Parathyroid adenoma (tissue), 2 donors: ENCODE results near the gene TRAFD1.

Experiments
- H2AFZ ChIP-seq: fragments of 300-600 bp; sonication (generic); one replicate; pipeline ENCODE4 v1.7.0; 2017; ENCODE audit warnings: antibody characterized with exemption, mild to moderate bottlenecking
- H3K27ac ChIP-seq: fragments of 300-600 bp; sonication (generic); one replicate; pipeline ENCODE4 v1.7.0; 2017
- H3K27me3 ChIP-seq: fragments of 300-600 bp; sonication (generic); one replicate; pipeline ENCODE4 v1.7.0; 2017; ENCODE audit warnings: low read length; ENCODE audit not compliant: control insufficient read depth, insufficient read depth
- H3K36me3 ChIP-seq: fragments of 300-600 bp; sonication (generic); one replicate; pipeline ENCODE4 v1.7.0; 2017; ENCODE audit warnings: low read length; ENCODE audit not compliant: control insufficient read depth, insufficient read depth
- H3K4me1 ChIP-seq: fragments of 300-600 bp; sonication (generic); one replicate; pipeline ENCODE4 v1.7.0; 2017; ENCODE audit warnings: control low read depth
- H3K4me2 ChIP-seq: fragments of 300-600 bp; sonication (generic); one replicate; pipeline ENCODE4 v1.7.0; 2017; ENCODE audit warnings: low read length
- H3K4me3 ChIP-seq: fragments of 300-600 bp; sonication (generic); one replicate; pipeline ENCODE4 v1.7.0; 2017; ENCODE audit warnings: low read depth, low read length
- H3K79me2 ChIP-seq: fragments of 300-600 bp; sonication (generic); one replicate; pipeline ENCODE4 v1.7.0; 2017; ENCODE audit warnings: control low read depth
- H3K9ac ChIP-seq: fragments of 300-600 bp; sonication (generic); one replicate; pipeline ENCODE4 v1.7.0; 2017; ENCODE audit warnings: mild to moderate bottlenecking
- H3K9me3 ChIP-seq: fragments of 300-600 bp; sonication (generic); one replicate; pipeline ENCODE4 v1.7.0; 2017; ENCODE audit warnings: low read length; ENCODE audit not compliant: control insufficient read depth
- TF ChIP-seq, protein P1 (sequence below): fragments of 300-600 bp; sonication (generic); IDR thresholded peaks from one replicate; pipeline ENCODE4 v1.7.0; 2017; ENCODE audit warnings: antibody characterized with exemption, mild to moderate bottlenecking
- donor health status: primary hyperparathyroidism.

The TRAFD1 gene

DNA sequence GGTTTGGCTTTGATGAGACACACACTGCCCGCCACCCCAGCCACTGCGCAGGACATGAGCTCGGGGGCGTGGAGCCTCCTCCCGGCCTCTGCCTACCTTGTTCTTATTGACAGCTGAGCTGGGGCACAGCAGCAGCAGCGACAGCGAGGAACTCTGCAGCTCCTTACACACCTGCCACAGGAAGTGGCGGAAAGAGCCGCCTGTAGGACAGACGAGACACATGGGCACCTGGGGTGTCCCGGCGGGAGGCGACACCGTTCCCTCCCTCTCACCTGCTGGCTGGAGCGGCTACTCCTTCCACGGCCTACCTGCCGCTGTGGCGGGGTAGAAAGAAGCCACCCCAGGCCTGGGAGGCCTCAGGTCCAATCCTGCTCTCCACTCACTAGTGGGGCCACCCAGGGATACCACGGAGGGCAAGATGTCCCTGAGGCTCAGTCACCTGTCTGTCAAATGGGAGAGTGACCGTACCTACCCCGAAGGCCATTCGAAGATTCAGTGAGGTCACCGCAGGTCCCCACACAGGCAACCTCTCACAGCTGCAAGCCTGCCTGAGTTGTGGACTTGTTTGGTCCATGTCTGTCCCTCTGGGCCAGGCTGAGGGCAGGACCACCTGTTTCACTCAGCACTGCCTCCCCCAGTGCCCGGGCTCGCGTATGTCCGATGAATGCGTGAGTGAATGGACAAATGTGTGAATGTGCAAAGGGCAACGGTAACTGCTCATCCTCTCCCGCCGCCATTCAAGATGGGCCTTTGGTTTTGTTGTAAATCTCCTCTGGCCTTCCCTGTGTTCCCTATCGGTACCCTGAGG, 42.6 kb downstream of the TRAFD1 start:
- Histone ChIP-seq H2AFZ (no peak overlapping the region), H3K27me3 (no peaks in the 10 kb centered on the region), H3K4me3 (no peak overlapping the region), H3K9me3 (no peaks in the 10 kb centered on the region), H3K9ac (no peak overlapping the region), H3K79me2 (no peaks in the 10 kb centered on the region), H3K36me3 (no peaks in the 10 kb centered on the region), H3K4me2 (no peak overlapping the region), H3K4me1 (no peaks in the 10 kb centered on the region), H3K27ac (no peak overlapping the region)
- TF ChIP-seq, protein P1, sequence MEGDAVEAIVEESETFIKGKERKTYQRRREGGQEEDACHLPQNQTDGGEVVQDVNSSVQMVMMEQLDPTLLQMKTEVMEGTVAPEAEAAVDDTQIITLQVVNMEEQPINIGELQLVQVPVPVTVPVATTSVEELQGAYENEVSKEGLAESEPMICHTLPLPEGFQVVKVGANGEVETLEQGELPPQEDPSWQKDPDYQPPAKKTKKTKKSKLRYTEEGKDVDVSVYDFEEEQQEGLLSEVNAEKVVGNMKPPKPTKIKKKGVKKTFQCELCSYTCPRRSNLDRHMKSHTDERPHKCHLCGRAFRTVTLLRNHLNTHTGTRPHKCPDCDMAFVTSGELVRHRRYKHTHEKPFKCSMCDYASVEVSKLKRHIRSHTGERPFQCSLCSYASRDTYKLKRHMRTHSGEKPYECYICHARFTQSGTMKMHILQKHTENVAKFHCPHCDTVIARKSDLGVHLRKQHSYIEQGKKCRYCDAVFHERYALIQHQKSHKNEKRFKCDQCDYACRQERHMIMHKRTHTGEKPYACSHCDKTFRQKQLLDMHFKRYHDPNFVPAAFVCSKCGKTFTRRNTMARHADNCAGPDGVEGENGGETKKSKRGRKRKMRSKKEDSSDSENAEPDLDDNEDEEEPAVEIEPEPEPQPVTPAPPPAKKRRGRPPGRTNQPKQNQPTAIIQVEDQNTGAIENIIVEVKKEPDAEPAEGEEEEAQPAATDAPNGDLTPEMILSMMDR, result no peak

DNA sequence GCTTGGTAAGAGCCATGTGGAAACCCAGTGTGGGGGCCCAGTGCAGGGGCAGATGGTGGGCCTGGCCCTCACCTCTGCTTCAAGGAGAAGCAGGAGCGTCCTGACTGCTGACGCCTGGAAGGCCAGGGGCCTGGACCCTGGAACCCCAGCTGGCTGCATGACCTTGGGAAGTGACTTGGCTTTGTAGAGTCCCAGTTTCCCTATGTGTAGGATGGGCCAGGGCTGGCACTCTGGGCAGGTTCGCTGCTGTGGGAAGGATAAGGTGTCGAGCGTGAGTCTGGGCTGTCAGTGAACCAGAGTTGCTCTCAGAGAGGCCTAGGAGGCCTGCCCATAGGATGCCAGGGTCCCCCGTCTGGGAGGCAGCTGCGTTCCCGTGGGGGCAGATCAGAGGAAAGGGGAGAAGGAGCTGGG, 43.2 kb downstream of the TRAFD1 start:
- H3K4me3 ChIP-seq, result no peak overlapping the region
- H3K27me3 ChIP-seq, result no peaks in the 10 kb centered on the region
- no peak overlapping the region for H3K27ac ChIP-seq
- H3K4me2 ChIP-seq, result no peak overlapping the region
- no peaks in the 10 kb centered on the region for H3K9me3 ChIP-seq
- no peak overlapping the region for H2AFZ ChIP-seq
- TF ChIP-seq, protein P1, result no peak
- no peaks in the 10 kb centered on the region for H3K79me2 ChIP-seq
- no peaks in the 10 kb centered on the region for H3K4me1 ChIP-seq
- no peaks in the 10 kb centered on the region for H3K36me3 ChIP-seq
- no peak overlapping the region for H3K9ac ChIP-seq

DNA sequence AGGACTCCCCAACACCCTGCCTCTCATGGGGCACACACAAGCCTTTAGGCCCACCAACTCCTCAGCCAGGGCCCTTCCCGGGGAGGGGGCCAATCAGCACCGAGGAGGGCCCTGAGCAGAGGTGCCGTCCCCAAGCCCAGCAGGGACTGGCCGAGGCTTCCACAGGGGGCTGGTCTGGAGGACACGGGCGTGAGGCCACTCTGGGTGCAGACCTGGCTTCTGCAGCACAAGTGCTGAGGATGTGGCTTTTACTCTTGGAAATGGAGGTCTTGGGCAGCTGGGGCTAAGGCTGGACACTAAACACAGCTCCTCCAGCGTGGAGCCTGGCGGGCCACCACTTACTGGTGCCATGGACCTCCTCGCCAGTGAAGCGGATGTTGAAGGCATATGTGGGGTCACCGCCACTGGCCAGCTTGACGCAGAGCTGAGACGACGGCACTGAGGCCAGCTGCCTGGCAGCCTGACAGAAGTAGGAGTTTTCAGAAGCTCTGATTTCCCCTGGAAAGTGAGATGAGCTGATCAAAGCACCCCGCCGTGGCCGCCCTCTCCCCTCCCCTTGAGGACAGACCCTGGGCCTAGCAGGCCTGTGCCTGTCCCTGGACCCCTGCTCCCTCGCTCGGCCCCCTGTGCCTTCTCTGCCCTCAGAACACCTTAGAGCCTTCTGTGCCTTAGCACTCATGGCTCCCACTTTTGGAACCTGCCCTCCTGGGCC, 44.0 kb downstream of the TRAFD1 start:
- Histone ChIP-seq H3K36me3 (no peaks in the 10 kb centered on the region), H3K27ac (no peak overlapping the region), H3K9ac (no peak overlapping the region), H3K9me3 (no peaks in the 10 kb centered on the region), H3K4me2 (no peak overlapping the region), H3K27me3 (no peaks in the 10 kb centered on the region), H3K79me2 (peaks cover under 1% of the 10 kb centered on the region), H3K4me1 (no peaks in the 10 kb centered on the region), H3K4me3 (no peak overlapping the region), H2AFZ (no peak overlapping the region)
- TF ChIP-seq, protein P1, result no peak

DNA sequence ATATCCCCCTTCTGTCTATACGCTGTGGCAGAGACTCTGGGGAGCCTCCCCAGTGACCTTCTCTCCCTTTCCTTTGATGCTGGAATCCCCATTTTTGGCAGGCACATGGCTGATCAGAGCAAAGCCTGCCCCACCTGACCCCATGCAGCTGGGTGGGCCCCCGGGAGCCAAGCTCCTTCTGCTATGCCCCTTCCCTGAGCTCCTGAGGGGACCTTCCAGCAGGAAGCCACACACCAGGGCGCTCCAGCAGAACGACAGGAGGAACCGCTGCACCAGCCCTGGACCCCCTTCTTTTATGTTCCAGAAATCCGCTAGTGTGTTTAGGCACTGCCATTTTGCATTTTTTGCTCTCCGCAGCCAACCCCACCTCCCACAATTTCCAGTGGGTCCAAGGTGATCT, 44.6 kb downstream of the TRAFD1 start:
- TF ChIP-seq, protein P1, result no peak
- no peak overlapping the region for H3K27ac ChIP-seq
- no peak overlapping the region for H3K4me3 ChIP-seq
- H3K4me2 ChIP-seq, result no peak overlapping the region
- no peak overlapping the region for H2AFZ ChIP-seq
- no peaks in the 10 kb centered on the region for H3K9me3 ChIP-seq
- H3K79me2 ChIP-seq, result peaks cover 3% of the 10 kb centered on the region
- no peaks in the 10 kb centered on the region for H3K4me1 ChIP-seq
- no peaks in the 10 kb centered on the region for H3K36me3 ChIP-seq
- no peaks in the 10 kb centered on the region for H3K27me3 ChIP-seq
- H3K9ac ChIP-seq, result no peak overlapping the region
